HG03135 (cell line): ENCODE results near the gene RAPGEF2.
"Not testable (repeated sequence)": the region's sequence is repeated elsewhere in the genome, so short reads cannot be mapped to it uniquely, and the experiment has no call there.

ENCODE experiments used
- ATAC-seq: cut with Tn5 transposase; IDR thresholded peaks from one replicate; pipeline ENCODE4 v1.9.1; 2021; ENCODE audit warnings: mild to moderate bottlenecking, moderate library complexity; ENCODE audit not compliant: unreplicated experiment

RAPGEF2 gene

GRCh38 chr4:159159611-159160010 lies 56.7 kb downstream of the RAPGEF2 start:
- no peak for ATAC-seq

GRCh38 chr4:159160242-159160641 lies 57.4 kb downstream of the RAPGEF2 start:
- ATAC-seq = no peak

- ATAC-seq = not testable (repeated sequence)
Measured at GRCh38 chr4:159161436-159161835, 58.6 kb downstream of the RAPGEF2 start.

GRCh38 chr4:159162576-159162975 lies 59.7 kb downstream of the RAPGEF2 start:
- ATAC-seq = no peak

GRCh38 chr4:159163521-159163920 lies 60.6 kb downstream of the RAPGEF2 start:
- no peak for ATAC-seq

GRCh38 chr4:159169404-159170302 lies 66.8 kb downstream of the RAPGEF2 start:
- ATAC-seq = peak; percentile 54

GRCh38 chr4:159171287-159171686 lies 68.4 kb downstream of the RAPGEF2 start:
- ATAC-seq = no peak

GRCh38 chr4:159173886-159174285 lies 71.0 kb downstream of the RAPGEF2 start:
- no peak for ATAC-seq

- ATAC-seq = no peak
Measured at GRCh38 chr4:159174645-159175084, 71.8 kb downstream of the RAPGEF2 start.

- peak; percentile 62 for ATAC-seq
Measured at GRCh38 chr4:159175085-159175988, 72.5 kb downstream of the RAPGEF2 start.

- ATAC-seq = peak; percentile 3
Measured at GRCh38 chr4:159175989-159176375, 73.1 kb downstream of the RAPGEF2 start.

GRCh38 chr4:159177265-159178150 lies 74.6 kb downstream of the RAPGEF2 start:
- ATAC-seq = peak; percentile 33

- no peak for ATAC-seq
Measured at GRCh38 chr4:159178151-159178546, 75.3 kb downstream of the RAPGEF2 start.

- ATAC-seq = no peak
Measured at GRCh38 chr4:159178979-159179969, 76.4 kb downstream of the RAPGEF2 start.

GRCh38 chr4:159183885-159184605 lies 81.2 kb downstream of the RAPGEF2 start:
- ATAC-seq = not testable (repeated sequence)

- no peak for ATAC-seq
Measured at GRCh38 chr4:159185591-159186023, 82.7 kb downstream of the RAPGEF2 start.

GRCh38 chr4:159188646-159189045 lies 85.8 kb downstream of the RAPGEF2 start:
- no peak for ATAC-seq

GRCh38 chr4:159190651-159191050 lies 87.8 kb downstream of the RAPGEF2 start:
- no peak for ATAC-seq

- no peak for ATAC-seq
Measured at GRCh38 chr4:159191989-159192388, 89.1 kb downstream of the RAPGEF2 start.
